GM06990 (cell line): ENCODE measurements around the gene SLC66A2.

Source experiments
- DNase-seq: peaks from one replicate; pipeline ENCODE4 v3.0.0-alpha.2; 2011; ENCODE audit not compliant: insufficient read length; ENCODE audit errors: extremely low read depth
- H3K27me3 ChIP-seq: replicated peaks from 2 replicates; pipeline ENCODE4 v1.6.0; 2011; ENCODE audit warnings: low read length; ENCODE audit not compliant: control insufficient read depth, insufficient read depth
- H3K36me3 ChIP-seq: 2 replicates; pipeline ENCODE4 v1.5.1; 2011; ENCODE audit warnings: low read length; ENCODE audit not compliant: control insufficient read depth, insufficient read depth
- H3K4me3 ChIP-seq: replicated peaks from 2 replicates; pipeline ENCODE4 v1.5.1; 2011; ENCODE audit warnings: low read depth, mild to moderate bottlenecking, control low read depth, low read length
- CTCF ChIP-seq: IDR thresholded peaks from 2 replicates; pipeline ENCODE4 v1.5.1; 2011; ENCODE audit warnings: low read length, control low read depth, mild to moderate bottlenecking, inconsistent platforms; ENCODE audit not compliant: insufficient read depth, poor library complexity, severe bottlenecking

SLC66A2 gene

DNA sequence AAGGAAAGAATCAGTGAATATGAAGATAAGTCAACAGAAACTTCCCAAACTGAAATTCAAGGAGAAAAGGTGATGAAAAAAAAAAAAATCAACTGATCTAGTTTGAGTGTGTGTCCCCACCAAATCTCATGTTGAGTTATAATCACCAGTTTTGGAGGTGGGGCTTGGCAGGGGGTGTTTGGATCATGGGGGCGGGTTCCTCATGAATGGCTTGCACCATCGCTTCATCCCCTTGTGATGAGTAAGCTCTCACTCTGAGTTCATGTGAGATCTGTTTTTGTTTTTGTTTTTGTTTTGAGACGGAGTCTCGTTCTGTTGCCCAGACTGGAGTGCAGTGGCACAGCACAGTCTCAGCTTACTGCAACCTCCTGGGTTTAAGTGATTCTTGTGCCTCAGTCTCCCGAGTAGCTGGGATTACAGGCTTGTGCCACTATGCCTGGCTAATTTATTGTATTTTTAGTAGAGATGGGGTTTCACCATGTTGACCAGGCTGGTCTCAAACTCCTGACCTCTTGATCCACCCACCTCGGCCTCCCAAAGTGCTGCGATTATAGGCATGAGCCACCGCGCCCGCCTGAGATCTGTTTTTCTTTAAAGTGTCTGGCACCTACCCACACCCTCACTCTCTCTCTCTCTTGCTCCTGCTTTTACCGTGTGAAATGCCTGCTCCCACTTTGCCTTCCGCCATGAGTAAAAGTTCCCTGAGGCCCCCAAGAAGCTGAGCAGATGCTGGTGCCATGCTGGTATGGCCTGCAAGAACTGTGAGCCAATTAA lies 4.0 kb upstream of the SLC66A2 start:
- no peak for TF ChIP-seq CTCF
- no peaks in the 10 kb centered on the region for H3K36me3 ChIP-seq
- H3K27me3 ChIP-seq: no peaks in the 10 kb centered on the region

DNA sequence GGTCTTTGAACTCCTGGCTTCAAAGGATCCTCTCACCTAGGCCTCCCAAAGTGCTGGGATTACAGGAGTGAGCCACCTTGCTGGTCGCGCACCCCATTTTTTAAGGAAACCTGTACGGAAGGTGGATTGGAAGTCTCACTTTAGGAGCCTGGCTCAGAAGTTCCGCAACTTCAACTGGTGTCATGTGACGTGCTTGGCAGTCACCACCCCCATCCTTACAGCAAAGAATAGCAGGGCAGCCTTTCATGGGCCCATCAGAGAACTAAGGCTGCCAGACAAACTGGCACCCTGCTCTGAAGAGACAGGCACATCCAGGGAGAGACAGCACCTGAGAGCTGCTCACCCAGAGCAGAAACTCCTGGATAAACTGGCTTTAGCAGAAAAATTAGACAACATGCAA lies 3.3 kb upstream of the SLC66A2 start:
- H3K27me3 ChIP-seq: no peaks in the 10 kb centered on the region

More for the DNA sequence above, 4.0 kb upstream of the SLC66A2 start:
- H3K4me3 ChIP-seq: no peak overlapping the region
- DNase-seq: no peak

GRCh38 chr18:79953971-79954651 lies 2.7 kb upstream of the SLC66A2 start:
- no peaks in the 10 kb centered on the region for H3K27me3 ChIP-seq
- no peak for DNase-seq
- TF ChIP-seq CTCF: no peak
- no peak overlapping the region for H3K4me3 ChIP-seq
- H3K36me3 ChIP-seq: no peaks in the 10 kb centered on the region

More for the DNA sequence above, 3.3 kb upstream of the SLC66A2 start:
- DNase-seq: no peak
- no peaks in the 10 kb centered on the region for H3K36me3 ChIP-seq
- no peak for TF ChIP-seq CTCF
- no peak overlapping the region for H3K4me3 ChIP-seq

DNA sequence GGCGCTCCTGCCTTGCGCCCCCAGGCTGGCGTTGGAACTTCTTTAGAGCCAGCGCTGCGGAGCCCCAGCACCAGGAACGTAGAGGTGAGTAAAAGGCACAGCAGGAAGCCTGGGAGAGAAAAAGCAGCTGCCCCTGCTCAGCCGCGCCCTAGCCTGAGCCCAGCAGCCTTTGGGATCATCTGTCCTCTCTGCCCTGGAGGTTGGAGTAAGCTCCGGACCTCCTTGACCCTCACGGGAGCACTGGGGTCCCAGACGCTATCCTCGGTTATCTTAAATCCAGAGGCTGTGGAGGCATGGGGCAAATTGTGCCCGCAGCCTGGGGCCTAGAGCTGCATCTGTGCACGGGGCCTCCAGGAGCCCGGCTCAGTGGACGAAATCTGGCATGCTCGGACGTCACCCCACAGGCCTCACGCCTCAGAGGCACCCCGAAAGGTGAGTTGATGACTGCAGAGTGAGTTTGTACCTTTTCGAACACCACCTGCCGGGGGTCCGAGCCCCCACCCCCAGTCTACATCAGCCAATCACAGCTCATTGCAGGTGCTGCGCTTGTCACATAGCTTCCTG lies 1.6 kb upstream of the SLC66A2 start:
- Histone ChIP-seq H3K4me3 (no peak overlapping the region), H3K27me3 (no peaks in the 10 kb centered on the region), H3K36me3 (no peaks in the 10 kb centered on the region; the same call in 1 of the 2 replicates)
- no peak for TF ChIP-seq CTCF
- DNase-seq: no peak

GRCh38 chr18:79952456-79952995 lies 1.1 kb upstream of the SLC66A2 start:
- no peak for TF ChIP-seq CTCF
- Histone ChIP-seq H3K4me3 (peak overlapping the region; percentile 69), H3K27me3 (no peaks in the 10 kb centered on the region), H3K36me3 (no peaks in the 10 kb centered on the region; the same call in none of the 2 replicates)
- DNase-seq: no peak
